Upper lobe of right lung (tissue), 1 donor: ENCODE data around the gene EVX2. TPM values are rescaled to one million over a fixed set of nuclear protein-coding genes. Genes with fewer than 3 reads are reported as not detected.
A peak's percentile ranks its signal among the peaks of the same experiment; 100 is the strongest.

Source experiments
- ATAC-seq: fragments of 200-7000 bp; cut with Tn5 transposase; one replicate; pipeline ENCODE4 v1.9.1; 2020; ENCODE audit warnings: mild to moderate bottlenecking, moderate library complexity
- DNase-seq: peaks from one replicate; pipeline ENCODE4 v3.0.0-alpha.2; 2020
- H3K27ac ChIP-seq: fragments of 200-600 bp; one replicate; pipeline ENCODE4 v1.8.0; 2022
- H3K27me3 ChIP-seq: fragments of 200-600 bp; one replicate; pipeline ENCODE4 v1.8.0; 2022; ENCODE audit warnings: mild to moderate bottlenecking
- H3K36me3 ChIP-seq: fragments of 200-600 bp; one replicate; pipeline ENCODE4 v1.8.0; 2022
- H3K4me1 ChIP-seq: fragments of 200-600 bp; one replicate; pipeline ENCODE4 v1.8.0; 2022
- H3K4me3 ChIP-seq: fragments of 200-600 bp; one replicate; pipeline ENCODE4 v1.8.0; 2022; ENCODE audit warnings: mild to moderate bottlenecking
- H3K9me3 ChIP-seq: fragments of 200-600 bp; one replicate; pipeline ENCODE4 v1.8.0; 2022
- intact Hi-C: fragments of 100-400 bp; cut with DNase I; formaldehyde crosslinking; loops from one replicate; pipeline ENCODE4 v1.11.0; 2022
- total RNA-seq: library from RNA; stranded (reverse); fragmentation: NEBNext Ultra II Directional; extraction: Animal tissue kit (Norgen Biotek cat#: 25700); gene quantifications from one replicate; pipeline ENCODE4 v1.2.1, GENCODE V29; 2021
- TF ChIP-seq, protein P1 (sequence below): fragments of 200-600 bp; IDR thresholded peaks from one replicate; pipeline ENCODE4 v1.8.0; 2022; ENCODE audit warnings: antibody characterized with exemption
- donor health status: DM: no; HTN: yes; CAD: no; lungs with severe emphysema.

EVX2 gene
- total RNA-seq, 1 donor from 2014 or later: not detected

GRCh38 chr2:176122683-176123410 lies 39.1 kb upstream of the EVX2 start, which contains the start of gene HOXD9:
HOXD9 (plus strand) TSS chr2:176122719; CDS start chr2:176122769, 50 bp downstream.
- Histone ChIP-seq H3K4me3 (peak within 1 kb of the TSS; percentile 32), H3K9me3 (no peaks in the 10 kb centered on the region), H3K36me3 (no peaks in the 10 kb centered on the region), H3K4me1 (peaks cover 11% of the 10 kb centered on the region), H3K27ac (no peak within 1 kb of the TSS), H3K27me3 (peaks cover 99% of the 10 kb centered on the region)
- TF ChIP-seq, protein P1, sequence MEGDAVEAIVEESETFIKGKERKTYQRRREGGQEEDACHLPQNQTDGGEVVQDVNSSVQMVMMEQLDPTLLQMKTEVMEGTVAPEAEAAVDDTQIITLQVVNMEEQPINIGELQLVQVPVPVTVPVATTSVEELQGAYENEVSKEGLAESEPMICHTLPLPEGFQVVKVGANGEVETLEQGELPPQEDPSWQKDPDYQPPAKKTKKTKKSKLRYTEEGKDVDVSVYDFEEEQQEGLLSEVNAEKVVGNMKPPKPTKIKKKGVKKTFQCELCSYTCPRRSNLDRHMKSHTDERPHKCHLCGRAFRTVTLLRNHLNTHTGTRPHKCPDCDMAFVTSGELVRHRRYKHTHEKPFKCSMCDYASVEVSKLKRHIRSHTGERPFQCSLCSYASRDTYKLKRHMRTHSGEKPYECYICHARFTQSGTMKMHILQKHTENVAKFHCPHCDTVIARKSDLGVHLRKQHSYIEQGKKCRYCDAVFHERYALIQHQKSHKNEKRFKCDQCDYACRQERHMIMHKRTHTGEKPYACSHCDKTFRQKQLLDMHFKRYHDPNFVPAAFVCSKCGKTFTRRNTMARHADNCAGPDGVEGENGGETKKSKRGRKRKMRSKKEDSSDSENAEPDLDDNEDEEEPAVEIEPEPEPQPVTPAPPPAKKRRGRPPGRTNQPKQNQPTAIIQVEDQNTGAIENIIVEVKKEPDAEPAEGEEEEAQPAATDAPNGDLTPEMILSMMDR: no peak
- intact Hi-C loops: no loop called here
- ATAC-seq (peak; percentile 10), DNase-seq (no peak)

GRCh38 chr2:176122052-176122682 lies 38.4 kb upstream of the EVX2 start:
- DNase-seq (no peak), ATAC-seq (no peak)
- H3K27ac ChIP-seq: no peak overlapping the region
- H3K9me3 ChIP-seq: no peaks in the 10 kb centered on the region
- H3K36me3 ChIP-seq: no peaks in the 10 kb centered on the region
- intact Hi-C loops: no loop called here
- H3K4me1 ChIP-seq: peaks cover 11% of the 10 kb centered on the region
- H3K4me3 ChIP-seq: peak overlapping the region; percentile 32
- peaks cover 100% of the 10 kb centered on the region for H3K27me3 ChIP-seq
- TF ChIP-seq, protein P1: no peak

- no peak for DNase-seq
- no peak for ATAC-seq
- TF ChIP-seq, protein P1: no peak
- H3K9me3 ChIP-seq: no peaks in the 10 kb centered on the region
- no peak overlapping the region for H3K4me3 ChIP-seq
- H3K27ac ChIP-seq: no peak overlapping the region
- H3K36me3 ChIP-seq: no peaks in the 10 kb centered on the region
- H3K4me1 ChIP-seq: peaks cover 11% of the 10 kb centered on the region
- peaks cover 100% of the 10 kb centered on the region for H3K27me3 ChIP-seq
- intact Hi-C loops: no loop called here
Measured at GRCh38 chr2:176121190-176122051, 37.7 kb upstream of the EVX2 start.

GRCh38 chr2:176120364-176121189 lies 36.8 kb upstream of the EVX2 start:
- Histone ChIP-seq H3K27ac (no peak overlapping the region), H3K36me3 (no peaks in the 10 kb centered on the region), H3K27me3 (peaks cover 100% of the 10 kb centered on the region), H3K4me1 (peaks cover 11% of the 10 kb centered on the region), H3K9me3 (no peaks in the 10 kb centered on the region), H3K4me3 (no peak overlapping the region)
- no peak for ATAC-seq
- DNase-seq: no peak
- TF ChIP-seq, protein P1: no peak
- intact Hi-C loops: no loop called here
